BLaER1 (cell line): ENCODE results near the gene LIMD2.

Experiments used
- H3K27ac ChIP-seq: shearing (Covaris generic); formaldehyde crosslinking; 2 replicates; pipeline ENCODE4 v1.8.1; 2022
- H3K27me3 ChIP-seq: shearing (Covaris generic); formaldehyde crosslinking; 2 replicates; pipeline ENCODE4 v1.8.1; 2022
- H3K36me3 ChIP-seq: shearing (Covaris generic); formaldehyde crosslinking; 2 replicates; pipeline ENCODE4 v1.8.1; 2022
- H3K4me1 ChIP-seq: shearing (Covaris generic); formaldehyde crosslinking; 2 replicates; pipeline ENCODE4 v1.8.1; 2022
- H3K4me2 ChIP-seq: shearing (Covaris generic); formaldehyde crosslinking; 2 replicates; pipeline ENCODE4 v1.8.1; 2022
- H3K4me3 ChIP-seq: shearing (Covaris generic); formaldehyde crosslinking; 2 replicates; pipeline ENCODE4 v1.8.1; 2022
- H3K9ac ChIP-seq: shearing (Covaris generic); formaldehyde crosslinking; 2 replicates; pipeline ENCODE4 v1.8.1; 2022
- H3K9me3 ChIP-seq: shearing (Covaris generic); formaldehyde crosslinking; 2 replicates; pipeline ENCODE4 v1.8.1; 2022
- H4K20me1 ChIP-seq: shearing (Covaris generic); formaldehyde crosslinking; 2 replicates; pipeline ENCODE4 v1.8.1; 2022
- Cebpa-rat ChIP-seq: shearing (Covaris generic); IDR thresholded peaks from 2 replicates; pipeline ENCODE4 v1.8.1; 2022

Gene LIMD2

GRCh38 chr17:63714550-63715277, 14.8 kb upstream of the LIMD2 start:
- Histone ChIP-seq H3K4me1 (no peaks in the 10 kb centered on the region), H3K4me3 (no peak overlapping the region), H3K27me3 (no peaks in the 10 kb centered on the region), H4K20me1 (no peaks in the 10 kb centered on the region), H3K27ac (no peak overlapping the region), H3K4me2 (no peak overlapping the region), H3K9me3 (no peaks in the 10 kb centered on the region), H3K9ac (no peak overlapping the region), H3K36me3 (peaks cover 99% of the 10 kb centered on the region)
- no peak for TF ChIP-seq Cebpa-rat

DNA sequence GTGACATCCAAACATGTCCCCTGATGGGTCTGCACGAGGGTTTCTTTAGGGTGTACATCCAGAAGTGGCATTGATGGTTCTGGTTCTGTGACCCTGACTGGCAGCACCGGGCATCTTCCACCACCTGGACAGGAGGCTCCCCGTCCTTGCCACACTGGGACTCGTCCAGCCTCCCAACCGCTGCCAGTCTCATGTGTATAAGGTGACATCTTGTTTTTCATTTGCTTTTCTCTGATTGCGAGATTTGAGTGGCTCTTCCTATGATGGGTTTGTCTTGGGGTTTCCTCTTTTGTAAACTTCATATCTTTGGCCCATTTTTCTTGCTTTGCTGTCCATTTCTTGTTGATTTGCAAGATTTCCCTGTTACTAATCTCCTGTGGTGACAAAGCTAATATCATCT, 9.2 kb upstream of the LIMD2 start:
- no peaks in the 10 kb centered on the region for H3K27me3 ChIP-seq
- peaks cover 28% of the 10 kb centered on the region for H4K20me1 ChIP-seq
- H3K27ac ChIP-seq: no peak overlapping the region
- no peak for TF ChIP-seq Cebpa-rat
- no peak overlapping the region for H3K4me3 ChIP-seq
- no peak overlapping the region for H3K9ac ChIP-seq
- H3K4me2 ChIP-seq: no peak overlapping the region
- H3K9me3 ChIP-seq: no peaks in the 10 kb centered on the region
- peaks cover 29% of the 10 kb centered on the region for H3K4me1 ChIP-seq
- H3K36me3 ChIP-seq: peaks cover 97% of the 10 kb centered on the region

GRCh38 chr17:63707151-63707550, 7.2 kb upstream of the LIMD2 start:
- TF ChIP-seq Cebpa-rat: no peak
- peaks cover 92% of the 10 kb centered on the region for H3K36me3 ChIP-seq
- peaks cover 49% of the 10 kb centered on the region for H3K4me1 ChIP-seq
- H3K27ac ChIP-seq: no peak overlapping the region
- H3K9ac ChIP-seq: no peak overlapping the region; the same call in 1 of the 2 replicates
- peak overlapping the region; percentile 50; the same call in 1 of the 2 replicates for H3K4me2 ChIP-seq
- H4K20me1 ChIP-seq: peaks cover 48% of the 10 kb centered on the region
- H3K27me3 ChIP-seq: no peaks in the 10 kb centered on the region
- H3K4me3 ChIP-seq: no peak overlapping the region
- H3K9me3 ChIP-seq: no peaks in the 10 kb centered on the region

DNA sequence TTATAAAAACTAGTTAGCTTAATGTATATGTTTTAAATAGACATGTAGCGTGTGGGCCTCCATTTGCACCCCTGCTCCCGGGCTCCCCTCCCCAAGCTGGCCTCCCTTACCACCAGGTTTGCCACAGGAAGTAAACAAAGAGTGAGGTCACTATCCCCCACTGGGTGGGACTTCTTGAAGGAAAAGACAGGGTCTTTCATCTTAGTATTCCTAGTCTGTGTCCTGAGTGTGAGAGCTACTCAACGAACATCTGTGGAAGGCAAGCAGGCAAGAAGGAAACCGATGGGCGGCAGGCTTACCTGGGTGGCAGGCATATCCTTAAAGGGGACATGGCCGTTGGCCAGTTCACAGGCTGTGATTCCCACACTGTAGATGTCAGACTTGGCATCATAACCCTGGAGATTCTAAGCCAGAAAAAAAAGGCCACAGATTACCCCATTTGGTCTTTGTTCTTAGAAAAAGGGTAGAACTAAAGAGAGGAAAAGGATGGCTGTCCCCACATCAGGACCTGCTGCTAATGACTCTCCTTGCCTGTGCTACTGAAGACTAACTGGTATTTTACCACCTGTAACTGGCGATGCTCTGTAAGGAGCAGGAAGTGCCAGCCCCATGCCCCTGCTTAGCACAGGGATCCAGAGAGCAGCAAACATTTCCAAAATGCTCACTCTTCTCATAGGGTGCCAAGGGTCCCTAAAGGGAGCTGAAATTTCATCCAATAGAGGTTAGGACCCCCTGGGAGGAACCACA, 6.6 kb upstream of the LIMD2 start:
- Histone ChIP-seq H4K20me1 (peaks cover 49% of the 10 kb centered on the region), H3K36me3 (peaks cover 86% of the 10 kb centered on the region), H3K9ac (peak overlapping the region; percentile 38; the same call in 1 of the 2 replicates), H3K4me1 (peaks cover 54% of the 10 kb centered on the region), H3K27me3 (no peaks in the 10 kb centered on the region), H3K4me3 (no peak overlapping the region), H3K9me3 (no peaks in the 10 kb centered on the region), H3K27ac (no peak overlapping the region), H3K4me2 (peak overlapping the region; percentile 50)
- no peak for TF ChIP-seq Cebpa-rat

GRCh38 chr17:63705657-63706056, 5.7 kb upstream of the LIMD2 start:
- H3K4me3 ChIP-seq: no peak overlapping the region
- H3K9ac ChIP-seq: 0 out of 2 replicates have a peak overlapping the region, but pooled peaks have one; percentile 28
- peak overlapping the region; percentile 44; the same call in 1 of the 2 replicates for H3K27ac ChIP-seq
- peaks cover 77% of the 10 kb centered on the region for H3K36me3 ChIP-seq
- no peaks in the 10 kb centered on the region for H3K27me3 ChIP-seq
- H3K4me2 ChIP-seq: peak overlapping the region; percentile 50
- H4K20me1 ChIP-seq: peaks cover 49% of the 10 kb centered on the region
- peaks cover 63% of the 10 kb centered on the region for H3K4me1 ChIP-seq
- no peak for TF ChIP-seq Cebpa-rat
- H3K9me3 ChIP-seq: no peaks in the 10 kb centered on the region

DNA sequence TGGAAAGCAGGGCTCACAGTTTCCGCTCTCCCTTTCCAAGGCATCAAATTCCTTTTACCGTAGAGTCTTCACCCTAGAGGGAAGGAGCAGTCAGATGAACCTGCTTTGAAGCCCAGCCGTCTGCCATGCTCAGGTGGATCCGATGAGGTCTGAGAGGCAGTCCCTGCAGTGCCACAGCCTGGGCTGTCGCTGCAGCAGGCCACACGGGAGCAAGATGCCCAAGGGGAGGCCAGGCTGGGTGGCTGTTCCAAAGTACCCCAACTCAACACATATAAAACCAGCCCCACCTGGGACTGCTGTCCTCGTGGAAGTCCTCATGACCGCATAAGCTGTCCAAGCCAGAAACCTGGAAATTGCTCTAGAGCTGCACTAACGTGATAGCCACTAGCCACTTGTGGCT, 4.9 kb upstream of the LIMD2 start:
- Histone ChIP-seq H3K4me3 (no peak overlapping the region), H3K9ac (no peak overlapping the region), H3K9me3 (no peaks in the 10 kb centered on the region), H4K20me1 (peaks cover 49% of the 10 kb centered on the region), H3K27me3 (no peaks in the 10 kb centered on the region), H3K36me3 (peaks cover 69% of the 10 kb centered on the region), H3K4me2 (no peak overlapping the region), H3K27ac (no peak overlapping the region), H3K4me1 (peaks cover 67% of the 10 kb centered on the region)
- no peak for TF ChIP-seq Cebpa-rat

DNA sequence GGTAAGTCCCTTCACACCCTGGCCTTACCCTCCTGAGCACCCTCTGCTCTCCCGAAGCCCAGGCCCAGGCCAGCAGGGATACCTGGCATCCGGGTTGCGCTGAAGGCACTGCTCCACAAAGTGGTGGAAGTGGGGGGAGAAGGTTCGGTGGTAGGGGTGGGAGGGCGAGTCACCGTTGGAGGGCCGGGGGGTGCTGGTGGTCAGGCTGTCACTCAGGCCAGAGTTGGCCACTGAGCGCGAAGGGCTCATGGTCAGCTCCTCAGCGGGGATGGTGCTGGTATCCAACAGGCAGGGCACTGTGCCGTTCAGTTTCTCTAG, 4.3 kb upstream of the LIMD2 start:
- H3K36me3 ChIP-seq: peaks cover 63% of the 10 kb centered on the region
- H3K4me3 ChIP-seq: no peak overlapping the region
- no peak for TF ChIP-seq Cebpa-rat
- no peak overlapping the region for H3K27ac ChIP-seq
- H3K4me2 ChIP-seq: peak overlapping the region; percentile 100
- H3K9ac ChIP-seq: no peak overlapping the region; the same call in 1 of the 2 replicates
- H3K9me3 ChIP-seq: no peaks in the 10 kb centered on the region
- H3K4me1 ChIP-seq: peaks cover 67% of the 10 kb centered on the region
- no peaks in the 10 kb centered on the region for H3K27me3 ChIP-seq
- H4K20me1 ChIP-seq: peaks cover 49% of the 10 kb centered on the region

DNA sequence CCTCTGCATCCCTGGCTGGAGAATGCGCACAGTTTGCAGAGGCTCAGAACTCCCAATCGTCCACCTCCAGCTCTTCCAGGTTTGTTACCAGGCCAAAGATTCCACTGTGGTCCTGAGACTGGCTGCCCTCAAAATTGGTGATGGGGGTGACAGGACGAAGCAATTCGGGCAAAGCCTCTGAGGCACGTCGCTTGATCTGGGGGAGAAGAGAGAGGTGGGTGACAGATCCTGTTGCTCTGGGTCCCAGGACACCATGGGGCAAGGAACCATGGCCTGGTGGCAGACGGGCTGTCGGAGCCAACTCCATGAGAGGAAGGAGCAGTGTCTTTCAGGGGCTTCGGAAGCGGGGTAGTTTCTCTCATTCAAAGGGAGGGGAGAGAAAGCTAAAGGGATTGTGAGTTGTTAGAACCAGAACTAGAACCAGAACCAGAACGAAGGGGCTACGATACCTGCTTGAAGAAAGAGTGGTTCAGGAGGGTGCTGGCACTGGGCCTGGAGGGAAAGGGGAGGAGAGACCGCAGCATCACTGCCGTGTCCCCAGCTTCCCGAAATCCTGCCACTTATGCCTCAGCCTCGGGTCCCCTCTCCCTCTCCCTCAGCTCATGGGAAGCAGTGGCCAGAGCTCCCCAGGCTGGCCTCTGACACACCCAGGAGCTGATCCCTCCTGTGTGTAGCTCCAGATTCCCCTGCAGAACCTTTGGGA, 3.8 kb upstream of the LIMD2 start:
- Histone ChIP-seq H3K36me3 (peaks cover 58% of the 10 kb centered on the region), H3K9ac (peak overlapping the region; percentile 69; the same call in 1 of the 2 replicates), H4K20me1 (peaks cover 54% of the 10 kb centered on the region), H3K4me1 (peaks cover 71% of the 10 kb centered on the region), H3K27me3 (no peaks in the 10 kb centered on the region), H3K4me2 (peak overlapping the region; percentile 100), H3K4me3 (no peak overlapping the region), H3K9me3 (no peaks in the 10 kb centered on the region), H3K27ac (peak overlapping the region; percentile 65; the same call in 1 of the 2 replicates)
- no peak for TF ChIP-seq Cebpa-rat

- H4K20me1 ChIP-seq: peaks cover 60% of the 10 kb centered on the region
- H3K4me3 ChIP-seq: no peak overlapping the region
- H3K27ac ChIP-seq: peak overlapping the region; percentile 65; the same call in 1 of the 2 replicates
- no peaks in the 10 kb centered on the region for H3K9me3 ChIP-seq
- H3K4me1 ChIP-seq: peaks cover 78% of the 10 kb centered on the region
- no peaks in the 10 kb centered on the region for H3K27me3 ChIP-seq
- H3K36me3 ChIP-seq: peaks cover 51% of the 10 kb centered on the region
- TF ChIP-seq Cebpa-rat: no peak
- H3K9ac ChIP-seq: peak overlapping the region; percentile 69
- peak overlapping the region; percentile 100 for H3K4me2 ChIP-seq
Measured at GRCh38 chr17:63703029-63703428, 3.1 kb upstream of the LIMD2 start.

GRCh38 chr17:63702721-63703015, 2.7 kb upstream of the LIMD2 start:
- peaks cover 82% of the 10 kb centered on the region for H3K4me1 ChIP-seq
- peaks cover 48% of the 10 kb centered on the region for H3K36me3 ChIP-seq
- H3K27me3 ChIP-seq: no peaks in the 10 kb centered on the region
- H3K9me3 ChIP-seq: no peaks in the 10 kb centered on the region
- H3K4me3 ChIP-seq: peak overlapping the region; percentile 78
- peak overlapping the region; percentile 100 for H3K4me2 ChIP-seq
- no peak for TF ChIP-seq Cebpa-rat
- H3K9ac ChIP-seq: peak overlapping the region; percentile 69
- H3K27ac ChIP-seq: peak overlapping the region; percentile 65; the same call in 1 of the 2 replicates
- peaks cover 64% of the 10 kb centered on the region for H4K20me1 ChIP-seq
